ENCODE measurements around the gene DLG1.

The DLG1 gene

DNA sequence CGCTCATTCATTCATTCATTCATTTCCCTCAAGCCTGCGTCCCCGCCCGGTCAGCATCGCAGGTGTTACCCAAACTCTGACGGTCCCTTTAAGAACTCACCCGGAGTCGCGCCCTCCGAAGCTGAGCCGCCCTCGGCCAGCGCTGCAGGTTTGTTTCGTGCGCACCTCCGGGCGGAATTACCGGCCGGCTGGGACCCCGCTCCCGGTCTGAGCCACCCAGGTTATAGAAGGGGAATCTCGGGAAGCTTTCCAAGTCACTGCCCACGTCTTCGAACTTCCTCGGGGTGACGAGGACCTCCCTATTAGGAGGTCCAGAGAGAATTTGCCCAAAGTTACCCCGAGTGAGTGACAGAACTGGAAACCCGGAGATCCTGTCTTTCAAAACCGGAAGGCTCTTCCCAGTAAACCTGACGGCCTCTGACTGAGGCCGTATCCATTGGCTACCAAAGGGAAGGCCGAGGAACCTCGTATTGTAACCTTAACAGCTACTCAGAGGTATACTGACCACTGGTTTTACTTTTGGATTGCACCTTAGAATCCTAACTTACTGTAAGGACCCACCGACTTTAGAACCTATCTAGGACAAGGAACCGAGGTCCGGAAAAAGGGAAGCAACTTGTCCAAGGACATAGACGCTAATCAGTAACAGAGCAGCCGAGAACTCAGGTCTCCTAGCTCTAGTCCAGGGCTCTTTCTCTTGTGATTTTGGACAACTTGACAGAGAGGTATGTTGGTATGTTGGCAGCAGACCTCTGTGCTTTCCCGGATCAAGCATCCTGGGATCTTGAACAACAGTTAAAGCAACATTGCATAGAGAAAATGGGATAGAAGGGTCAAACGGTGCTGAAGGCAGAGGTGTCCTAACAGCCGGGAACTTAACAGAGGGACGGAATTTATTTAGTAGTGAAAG is 788 bp upstream of the DLG1 start:
- TF ChIP-seq, protein P1, sequence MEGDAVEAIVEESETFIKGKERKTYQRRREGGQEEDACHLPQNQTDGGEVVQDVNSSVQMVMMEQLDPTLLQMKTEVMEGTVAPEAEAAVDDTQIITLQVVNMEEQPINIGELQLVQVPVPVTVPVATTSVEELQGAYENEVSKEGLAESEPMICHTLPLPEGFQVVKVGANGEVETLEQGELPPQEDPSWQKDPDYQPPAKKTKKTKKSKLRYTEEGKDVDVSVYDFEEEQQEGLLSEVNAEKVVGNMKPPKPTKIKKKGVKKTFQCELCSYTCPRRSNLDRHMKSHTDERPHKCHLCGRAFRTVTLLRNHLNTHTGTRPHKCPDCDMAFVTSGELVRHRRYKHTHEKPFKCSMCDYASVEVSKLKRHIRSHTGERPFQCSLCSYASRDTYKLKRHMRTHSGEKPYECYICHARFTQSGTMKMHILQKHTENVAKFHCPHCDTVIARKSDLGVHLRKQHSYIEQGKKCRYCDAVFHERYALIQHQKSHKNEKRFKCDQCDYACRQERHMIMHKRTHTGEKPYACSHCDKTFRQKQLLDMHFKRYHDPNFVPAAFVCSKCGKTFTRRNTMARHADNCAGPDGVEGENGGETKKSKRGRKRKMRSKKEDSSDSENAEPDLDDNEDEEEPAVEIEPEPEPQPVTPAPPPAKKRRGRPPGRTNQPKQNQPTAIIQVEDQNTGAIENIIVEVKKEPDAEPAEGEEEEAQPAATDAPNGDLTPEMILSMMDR (IDR thresholded peaks at IDR 0.05; ENCODE audit: insufficient read depth, missing control alignments) = no peak
- no peak for DNase-seq (ENCODE audit: insufficient read length, low spot score)
- no peak for FAIRE-seq

GRCh38 chr3:197297476-197298340 is 704 bp downstream of the DLG1 start:
- FAIRE-seq (no peak), DNase-seq (ENCODE audit: insufficient read length, low spot score) (peak; percentile 70)
- TF ChIP-seq, protein P1 (IDR thresholded peaks at IDR 0.05; ENCODE audit: insufficient read depth, missing control alignments) = no peak

DNA sequence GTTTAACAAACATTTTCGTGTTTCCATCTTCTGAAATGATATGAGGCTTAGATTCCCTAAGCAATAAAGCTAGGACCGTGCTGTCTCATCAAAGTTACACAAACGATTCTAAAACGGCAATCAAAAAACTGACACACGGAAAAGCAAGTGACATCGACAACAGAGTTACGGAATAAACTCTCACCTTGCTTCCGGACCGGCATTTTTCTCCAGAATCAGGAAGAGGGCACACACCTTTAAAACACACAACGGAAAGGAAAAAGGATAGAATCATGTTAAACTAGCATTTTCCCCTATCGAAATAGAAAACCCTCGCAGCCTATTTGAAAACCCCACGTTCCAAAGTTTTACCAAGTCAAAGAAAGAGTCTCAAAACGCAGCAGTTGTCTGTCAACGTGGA is 1.4 kb downstream of the DLG1 start:
- DNase-seq (ENCODE audit: insufficient read length, low spot score) (no peak), FAIRE-seq (no peak)
- TF ChIP-seq, protein P1 (IDR thresholded peaks at IDR 0.05; ENCODE audit: insufficient read depth, missing control alignments) = no peak

DNA sequence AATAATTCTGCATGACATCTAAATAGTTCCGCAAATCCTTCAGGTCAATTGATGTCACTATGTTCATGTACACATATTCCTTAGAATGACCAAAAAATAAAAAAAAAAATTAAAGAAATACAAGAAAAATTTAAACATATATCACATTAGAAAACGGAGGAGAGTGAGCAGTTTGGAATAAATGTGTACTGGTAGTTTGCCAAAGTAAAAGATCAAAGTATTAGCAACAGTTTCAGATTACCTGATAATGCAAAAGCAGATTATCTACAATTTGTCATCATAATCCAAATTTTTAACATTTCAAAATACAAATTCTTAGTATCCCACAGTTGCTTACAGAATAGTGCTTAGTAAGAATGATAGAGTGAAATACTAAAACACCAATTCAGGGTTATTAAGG is 1.9 kb downstream of the DLG1 start:
- DNase-seq (ENCODE audit: insufficient read length, low spot score) = no peak
- FAIRE-seq = no peak
- TF ChIP-seq, protein P1 (IDR thresholded peaks at IDR 0.05; ENCODE audit: insufficient read depth, missing control alignments) = no peak

GRCh38 chr3:197295871-197296270 is 2.5 kb downstream of the DLG1 start:
- DNase-seq (ENCODE audit: insufficient read length, low spot score) = no peak
- TF ChIP-seq, protein P1 (IDR thresholded peaks at IDR 0.05; ENCODE audit: insufficient read depth, missing control alignments) = no peak
- no peak for FAIRE-seq

GRCh38 chr3:197293605-197294237 is 4.7 kb downstream of the DLG1 start:
- no peak for FAIRE-seq
- DNase-seq (ENCODE audit: insufficient read length, low spot score) = no peak
- TF ChIP-seq, protein P1 (IDR thresholded peaks at IDR 0.05; ENCODE audit: insufficient read depth, missing control alignments) = no peak
